Hepatocyte (in vitro differentiated cells): ENCODE results near the gene TOR1AIP2. TPM values are rescaled to one million over a fixed set of nuclear protein-coding genes. Genes with fewer than 3 reads are reported as not detected.
A peak's percentile ranks its signal among the peaks of the same experiment; 100 is the strongest.

Experiments
- DNase-seq: peaks from one replicate; pipeline ENCODE4 v3.0.0-alpha.2; 2016; ENCODE audit warnings: low spot score
- H2AFZ ChIP-seq: fragments of 200-600 bp; sonication (generic); 2 replicates; pipeline ENCODE4 v1.6.0; 2016; ENCODE audit warnings: antibody characterized with exemption, mild to moderate bottlenecking
- H3K27ac ChIP-seq: fragments of 200-600 bp; sonication (generic); 2 replicates; pipeline ENCODE4 v1.5.1; 2016; ENCODE audit warnings: mild to moderate bottlenecking
- H3K27me3 ChIP-seq: fragments of 200-600 bp; sonication (generic); 2 replicates; pipeline ENCODE4 v1.6.1; 2016
- H3K36me3 ChIP-seq: fragments of 200-600 bp; sonication (generic); replicated peaks from 2 replicates; pipeline ENCODE4 v1.5.1; 2016; ENCODE audit warnings: low read depth; ENCODE audit not compliant: insufficient read depth
- H3K4me1 ChIP-seq: fragments of 200-600 bp; sonication (generic); 2 replicates; pipeline ENCODE4 v1.5.1; 2016; ENCODE audit warnings: mild to moderate bottlenecking, moderate library complexity; ENCODE audit not compliant: insufficient read depth
- H3K4me2 ChIP-seq: fragments of 200-600 bp; sonication (generic); 2 replicates; pipeline ENCODE4 v1.6.0; 2016
- H3K4me3 ChIP-seq: fragments of 200-600 bp; sonication (generic); 2 replicates; pipeline ENCODE4 v1.5.1; 2016; ENCODE audit warnings: mild to moderate bottlenecking
- H3K79me2 ChIP-seq: fragments of 200-600 bp; sonication (generic); 2 replicates; pipeline ENCODE4 v1.6.0; 2017; ENCODE audit warnings: mild to moderate bottlenecking
- H3K9me2 ChIP-seq: fragments of 200-600 bp; sonication (generic); replicated peaks from 2 replicates; pipeline ENCODE4 v1.6.0; 2017; ENCODE audit warnings: mild to moderate bottlenecking; ENCODE audit not compliant: insufficient read depth
- H3K9me3 ChIP-seq: fragments of 200-600 bp; sonication (generic); 2 replicates; pipeline ENCODE4 v1.5.1; 2016; ENCODE audit warnings: low read depth, mild to moderate bottlenecking
- H4K20me1 ChIP-seq: fragments of 200-600 bp; sonication (generic); 2 replicates; pipeline ENCODE4 v1.6.0; 2016; ENCODE audit warnings: mild to moderate bottlenecking; ENCODE audit not compliant: insufficient read depth, poor library complexity, severe bottlenecking
- EZH2 ChIP-seq: fragments of 200-600 bp; sonication (generic); IDR thresholded peaks from 2 replicates; pipeline ENCODE4 v1.6.1; 2016; ENCODE audit warnings: antibody characterized with exemption, mild to moderate bottlenecking, borderline replicate concordance
- EZH2phosphoT487 ChIP-seq: fragments of 200-600 bp; sonication (generic); IDR thresholded peaks from one replicate; pipeline ENCODE4 v1.6.1; 2018; ENCODE audit warnings: antibody characterized with exemption, mild to moderate bottlenecking, low read depth, moderate library complexity; ENCODE audit not compliant: unreplicated experiment, severe bottlenecking
- WGBS: methylation state at CpG from one replicate; pipeline ENCODE4 v1.1.6; 2016; ENCODE audit warnings: low lambda C conversion rate; ENCODE audit errors: missing lambda C conversion rate; 5-methylcytosine and 5-hydroxymethylcytosine counted together
- polyA plus RNA-seq: library from polyadenylated mRNA; unstranded; fragments of >200 nt; fragmentation: Nextera tagmentation; extraction: Ambion mirVana; gene quantifications from 2 replicates; pipeline ENCODE4 v1.2.1, GENCODE V29; 2016
- total RNA-seq: library from RNA; depleted of rRNA; stranded (reverse); fragments of >200 nt; gene quantifications from 2 replicates; pipeline ENCODE4 v1.2.3, GENCODE V29; 2014
- TF ChIP-seq, protein P1 (sequence below): fragments of 200-600 bp; sonication (generic); IDR thresholded peaks from 2 replicates; pipeline ENCODE4 v1.5.1; 2016; ENCODE audit warnings: antibody characterized with exemption, mild to moderate bottlenecking; ENCODE audit not compliant: poor library complexity

The TOR1AIP2 gene
- total RNA-seq (158 TPM in 2 replicates), polyA plus RNA-seq (36.6 and 38.6 TPM in 2 replicates)

DNA sequence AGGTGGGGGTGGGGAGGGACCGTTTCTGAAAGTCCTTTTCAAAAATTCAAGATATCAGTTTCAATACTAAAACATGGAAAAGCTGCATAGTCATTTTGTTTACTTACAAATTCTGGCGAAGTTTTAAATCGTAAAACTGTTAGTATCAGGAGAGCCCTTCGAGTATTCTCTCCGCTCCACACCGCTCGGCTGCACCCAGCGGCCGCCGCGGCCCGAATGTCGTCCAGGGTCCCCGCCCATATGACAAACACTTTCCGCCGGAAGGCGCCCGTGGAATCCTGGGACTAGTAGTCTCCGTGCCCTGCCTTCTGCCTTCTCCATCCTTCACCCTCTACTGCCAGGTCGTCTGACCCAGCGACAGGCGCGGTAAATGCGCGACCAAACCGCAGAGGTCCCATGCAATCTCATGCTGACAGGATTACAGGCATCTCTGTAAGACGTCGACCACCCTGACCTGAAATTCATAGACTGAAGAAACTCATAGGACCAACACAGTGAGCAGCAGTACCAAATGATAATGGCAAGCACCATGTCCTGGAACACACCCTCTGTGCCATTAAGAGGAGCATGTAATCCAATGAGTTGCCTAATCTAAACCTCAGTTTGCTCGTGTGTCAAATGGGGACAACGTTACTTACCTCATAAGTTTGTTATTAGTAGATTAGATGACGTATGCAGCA lies at the start of gene TOR1AIP2:
Gene TOR1AIP2 (minus strand): TSS at position 218 of the 680 bp plus-strand sequence. CDS start 25,138 bp downstream, outside the sequence.
- H3K27ac ChIP-seq: peak within 1 kb of the TSS; percentile 82
- H3K9me2 ChIP-seq: no peaks in the 10 kb centered on the region
- H3K9me3 ChIP-seq: no peaks in the 10 kb centered on the region
- DNase-seq: peak; percentile 94
- H3K4me1 ChIP-seq: peaks cover 33% of the 10 kb centered on the region
- H3K79me2 ChIP-seq: peaks cover 61% of the 10 kb centered on the region
- peak within 1 kb of the TSS; percentile 32 for H3K4me3 ChIP-seq
- TF ChIP-seq EZH2phosphoT487: no peak
- TF ChIP-seq, protein P1, sequence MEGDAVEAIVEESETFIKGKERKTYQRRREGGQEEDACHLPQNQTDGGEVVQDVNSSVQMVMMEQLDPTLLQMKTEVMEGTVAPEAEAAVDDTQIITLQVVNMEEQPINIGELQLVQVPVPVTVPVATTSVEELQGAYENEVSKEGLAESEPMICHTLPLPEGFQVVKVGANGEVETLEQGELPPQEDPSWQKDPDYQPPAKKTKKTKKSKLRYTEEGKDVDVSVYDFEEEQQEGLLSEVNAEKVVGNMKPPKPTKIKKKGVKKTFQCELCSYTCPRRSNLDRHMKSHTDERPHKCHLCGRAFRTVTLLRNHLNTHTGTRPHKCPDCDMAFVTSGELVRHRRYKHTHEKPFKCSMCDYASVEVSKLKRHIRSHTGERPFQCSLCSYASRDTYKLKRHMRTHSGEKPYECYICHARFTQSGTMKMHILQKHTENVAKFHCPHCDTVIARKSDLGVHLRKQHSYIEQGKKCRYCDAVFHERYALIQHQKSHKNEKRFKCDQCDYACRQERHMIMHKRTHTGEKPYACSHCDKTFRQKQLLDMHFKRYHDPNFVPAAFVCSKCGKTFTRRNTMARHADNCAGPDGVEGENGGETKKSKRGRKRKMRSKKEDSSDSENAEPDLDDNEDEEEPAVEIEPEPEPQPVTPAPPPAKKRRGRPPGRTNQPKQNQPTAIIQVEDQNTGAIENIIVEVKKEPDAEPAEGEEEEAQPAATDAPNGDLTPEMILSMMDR: no peak
- TF ChIP-seq EZH2: no peak
- H3K4me2 ChIP-seq: peak within 1 kb of the TSS; percentile 81
- H2AFZ ChIP-seq: peak within 1 kb of the TSS; percentile 60
- peaks cover 20% of the 10 kb centered on the region for H4K20me1 ChIP-seq
- H3K36me3 ChIP-seq: no peaks in the 10 kb centered on the region
- 4% methylated on average over 31 of the region's 31 CpGs for WGBS
- no peaks in the 10 kb centered on the region for H3K27me3 ChIP-seq

DNA sequence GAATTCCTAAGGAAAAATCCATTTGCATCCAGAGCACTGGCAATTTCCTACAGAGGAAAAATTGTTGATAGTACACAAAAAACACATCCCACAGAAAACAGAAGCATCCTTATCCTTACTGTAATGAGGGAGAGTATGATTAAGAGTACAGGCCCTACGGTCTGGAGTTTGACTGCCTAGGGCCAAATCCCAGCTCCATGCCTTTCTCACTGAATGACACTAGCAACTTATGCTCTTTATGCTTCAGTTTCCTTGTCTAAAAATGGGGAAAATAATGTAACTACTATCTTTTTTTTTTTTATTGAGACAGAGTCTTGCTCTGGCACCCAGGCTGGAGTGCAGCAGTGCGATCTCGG lies 49.2 kb upstream of the TOR1AIP2 start:
- no peaks in the 10 kb centered on the region for H4K20me1 ChIP-seq
- H2AFZ ChIP-seq: no peak overlapping the region
- no peak overlapping the region for H3K4me2 ChIP-seq
- no peaks in the 10 kb centered on the region for H3K79me2 ChIP-seq
- H3K9me2 ChIP-seq: no peaks in the 10 kb centered on the region
- H3K4me1 ChIP-seq: peaks cover 6% of the 10 kb centered on the region
- TF ChIP-seq EZH2 (no peak), EZH2phosphoT487 (no peak)
- TF ChIP-seq, protein P1: no peak
- peak overlapping the region; percentile 43 for H3K27ac ChIP-seq
- no peaks in the 10 kb centered on the region for H3K36me3 ChIP-seq
- WGBS: 85% methylated on average over 3 of the region's 3 CpGs
- H3K4me3 ChIP-seq: no peak overlapping the region
- no peaks in the 10 kb centered on the region for H3K9me3 ChIP-seq
- no peaks in the 10 kb centered on the region for H3K27me3 ChIP-seq
- DNase-seq: no peak

DNA sequence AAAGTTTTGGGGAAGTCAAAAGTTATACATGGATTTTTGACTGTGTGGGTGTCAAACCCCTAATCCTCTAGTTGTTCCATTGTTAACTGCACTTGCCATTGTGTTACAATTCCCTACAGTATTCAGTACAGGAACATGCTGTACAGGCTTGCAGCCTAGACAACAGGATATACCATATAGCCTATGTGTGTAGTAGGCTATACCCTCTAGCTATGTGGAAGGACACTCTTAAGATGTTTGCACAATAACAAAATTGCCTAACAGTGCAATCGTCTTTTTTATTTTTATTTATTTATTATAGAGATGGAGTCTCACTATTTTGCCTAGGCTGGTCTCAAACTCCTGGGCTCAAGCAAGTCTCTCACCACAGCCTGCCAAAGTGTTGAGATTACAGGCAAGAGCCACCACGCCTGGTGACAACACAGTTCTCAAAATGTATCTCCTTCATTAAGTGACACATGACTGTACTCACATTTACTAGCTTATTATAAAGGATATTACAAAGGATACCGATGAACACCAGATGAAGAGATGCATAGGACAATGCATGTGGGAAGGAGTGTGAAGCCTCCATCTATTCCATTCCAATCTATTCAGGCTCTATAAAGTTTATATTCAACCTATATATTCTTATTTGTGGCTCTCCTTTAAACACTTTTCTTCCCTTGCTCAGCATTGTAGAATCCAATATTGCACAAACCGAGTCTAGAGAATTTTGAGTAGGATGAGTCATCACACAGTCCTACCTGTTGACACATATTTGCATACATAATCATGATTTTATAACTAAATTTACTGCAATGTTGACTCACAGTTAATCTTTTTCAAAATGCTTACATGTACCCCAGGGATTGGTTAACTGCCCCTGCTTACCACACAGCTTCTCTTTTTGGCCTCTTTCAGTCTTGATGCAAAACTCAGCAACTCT lies 48.6 kb upstream of the TOR1AIP2 start:
- WGBS: 75% methylated on average over 4 of the region's 4 CpGs
- H3K27ac ChIP-seq: peak overlapping the region; percentile 47

More for the DNA sequence above, 48.6 kb upstream of the TOR1AIP2 start:
- Histone ChIP-seq H3K27me3 (no peaks in the 10 kb centered on the region), H3K9me2 (no peaks in the 10 kb centered on the region), H3K79me2 (no peaks in the 10 kb centered on the region), H3K4me3 (no peak overlapping the region), H3K9me3 (no peaks in the 10 kb centered on the region), H3K4me1 (peaks cover under 1% of the 10 kb centered on the region), H3K4me2 (no peak overlapping the region), H3K36me3 (no peaks in the 10 kb centered on the region), H4K20me1 (no peaks in the 10 kb centered on the region), H2AFZ (no peak overlapping the region)
- no peak for TF ChIP-seq EZH2phosphoT487
- TF ChIP-seq EZH2: no peak
- TF ChIP-seq, protein P1: no peak
- DNase-seq: peak; percentile 38
